A673 (cell line): Measurements from ENCODE around the gene FAM98B.

Experiments used
- CTCF ChIP-seq: fragments of 300-800, 200-600 bp; sonication (generic); conservative IDR thresholded peaks from 2 replicates; pipeline ENCODE4 v1.5.1; 2017; ENCODE audit warnings: low read depth, mild to moderate bottlenecking, antibody characterized with exemption, low read length, moderate library complexity, mixed read lengths
- EZH2 ChIP-seq: fragments of 200-600 bp; sonication (generic); IDR thresholded peaks from 2 replicates; pipeline ENCODE4 v1.6.1; 2017; ENCODE audit warnings: borderline replicate concordance, low read depth, mild to moderate bottlenecking, mixed read lengths, antibody characterized with exemption, low read length; ENCODE audit not compliant: poor library complexity, severe bottlenecking

DNA sequence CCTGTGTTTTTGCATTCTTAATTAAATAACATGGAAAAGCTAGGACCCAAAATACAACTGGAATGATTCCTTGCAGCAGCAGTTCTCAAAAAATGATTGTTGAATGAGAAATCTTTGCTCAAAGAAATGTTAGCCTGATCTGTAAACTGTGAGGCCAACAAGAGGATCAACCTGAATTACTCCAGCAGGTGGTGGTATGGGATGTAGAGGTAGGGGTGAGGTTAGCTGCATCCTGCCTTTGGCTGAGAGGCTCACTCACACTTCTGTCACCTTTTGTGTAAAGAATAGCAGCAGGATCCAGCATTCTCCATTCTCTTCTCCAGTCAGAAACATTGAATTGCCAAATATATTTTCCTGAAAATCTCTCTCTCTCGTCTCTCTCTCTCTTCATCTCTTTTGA lies 26.5 kb upstream of the FAM98B start:
- TF ChIP-seq EZH2: no peak
- TF ChIP-seq CTCF: no peak
